K562 (cell line): ENCODE results near the gene TYW1B. TPM values are rescaled to one million over a fixed set of nuclear protein-coding genes. Genes with fewer than 3 reads are reported as not detected.
"Not testable (repeated sequence)": the region's sequence is repeated elsewhere in the genome, so short reads cannot be mapped to it uniquely, and the experiment has no call there.

Experiments
- ATAC-seq: fragments of 200-7000 bp; cut with Tn5 transposase; 3 replicates; pipeline ENCODE4 v1.9.1; 2020; ENCODE audit warnings: moderate library complexity
- BruUV-seq: library from RNA; stranded (reverse); fragments of 400-500 nt; replicated peaks from 2 replicates; lab custom pipeline; 2021; lab: Mats Ljungman, UMichigan
- CTCF ChIA-PET: fragments of 300-600 bp; formaldehyde crosslinking; extraction: SDS; loops from one replicate; lab custom pipeline; 2021; ENCODE audit warnings: low intra/inter-chr PET ratio; lab: Yijun Ruan, JAX
- POLR2A ChIA-PET: fragments of 300-600, 350-650 bp; sonication (Branson Sonifier 250); formaldehyde crosslinking; extraction: SDS; loops from one replicate; lab custom pipeline; 2021; ENCODE audit warnings: antibody characterized with exemption, inconsistent platforms; lab: Yijun Ruan, JAX
- DNase-seq, 4 experiments: peaks; one replicate each; pipeline versions ENCODE4 v3.0.0 to v3.0.0-alpha.2; 2011 to 2018; ENCODE audit warnings: low spot score in 3 of 4, mixed read lengths in 3 of 4; ENCODE audit errors: extremely low read depth in 1 of 4
- FAIRE-seq: peaks from 2 replicates; lab custom pipeline; 2011; peaks lifted over from hg19 to GRCh38; lab: Jason Lieb, UNC
- H2AFZ ChIP-seq: 2 replicates; pipeline ENCODE4 v1.6.0; 2011; ENCODE audit warnings: low read depth, low read length, control low read depth, inconsistent platforms
- H3K27ac ChIP-seq: fragments of 200-600 bp; 3 replicates; pipeline ENCODE4 v1.8.0; 2011; ENCODE audit warnings: low read depth, mild to moderate bottlenecking, control low read depth, inconsistent platforms, low read length, moderate library complexity, mixed read lengths; ENCODE audit errors: extremely low read depth
- H3K27me3 ChIP-seq, 2 experiments: fragments of 300-600 bp in 1 of 2; 2 replicates in 1 of 2; 3 replicates in 1 of 2; pipeline versions ENCODE4 v1.6.0 to v1.8.0; 2011; ENCODE audit warnings: inconsistent platforms in 2 of 2, low read length in 2 of 2, mild to moderate bottlenecking in 1 of 2, mixed read lengths in 1 of 2, moderate library complexity in 1 of 2; ENCODE audit not compliant: control insufficient read depth in 2 of 2, insufficient read depth in 2 of 2
- H3K36me3 ChIP-seq: fragments of 300-600 bp; 3 replicates; pipeline ENCODE4 v1.8.0; 2011; ENCODE audit warnings: mild to moderate bottlenecking, low read length, inconsistent platforms; ENCODE audit not compliant: control insufficient read depth, insufficient read depth
- H3K4me1 ChIP-seq, 2 experiments: fragments of 200-600 bp in 1 of 2; replicated peaks in 1 of 2; 2 replicates in 1 of 2; 3 replicates in 1 of 2; pipeline versions ENCODE4 v1.5.1 to v1.8.0; 2011; ENCODE audit warnings: inconsistent platforms in 2 of 2, low read length in 2 of 2, mild to moderate bottlenecking in 1 of 2, mixed read lengths in 1 of 2, moderate library complexity in 1 of 2; ENCODE audit not compliant: control insufficient read depth in 2 of 2, insufficient read depth in 2 of 2
- H3K4me2 ChIP-seq: 2 replicates; pipeline ENCODE4 v1.6.1; 2011; ENCODE audit warnings: low read length, control low read depth, inconsistent platforms, mixed read lengths; ENCODE audit not compliant: insufficient read depth
- H3K4me3 ChIP-seq: fragments of 200-600 bp; sonication (generic), shearing (Covaris generic); 2 replicates; pipeline ENCODE4 v1.5.1; 2016; ENCODE audit warnings: control low read depth, inconsistent platforms
- H3K79me2 ChIP-seq: fragments of 200-600 bp; 3 replicates; pipeline ENCODE4 v1.8.0; 2011; ENCODE audit warnings: low read length, inconsistent platforms; ENCODE audit not compliant: control insufficient read depth, insufficient read depth
- H3K9ac ChIP-seq, 2 experiments: 2 replicates each; pipeline versions ENCODE4 v1.6.0 to v1.6.1; 2011; ENCODE audit warnings: low read depth in 2 of 2, low read length in 2 of 2, control low read depth in 1 of 2, inconsistent platforms in 1 of 2, mild to moderate bottlenecking in 1 of 2, mixed read lengths in 1 of 2; ENCODE audit not compliant: insufficient read depth in 1 of 2
- H3K9me1 ChIP-seq: one replicate; pipeline ENCODE4 v1.6.0; 2011; ENCODE audit warnings: inconsistent platforms, mild to moderate bottlenecking, low read length, moderate library complexity; ENCODE audit not compliant: control insufficient read depth, insufficient read depth
- H3K9me3 ChIP-seq: replicated peaks from 2 replicates; pipeline ENCODE4 v1.5.1; 2011; ENCODE audit warnings: low read depth, low read length, inconsistent platforms; ENCODE audit not compliant: control insufficient read depth, insufficient read depth
- H4K20me1 ChIP-seq: replicated peaks from 2 replicates; pipeline ENCODE4 v1.6.1; 2011; ENCODE audit warnings: low read length, inconsistent platforms, mixed read lengths; ENCODE audit not compliant: control insufficient read depth, insufficient read depth
- SP2 ChIP-seq: IDR thresholded peaks from 2 replicates; pipeline ENCODE4 v1.6.1; 2011; ENCODE audit warnings: mild to moderate bottlenecking, low read depth, low read length, moderate library complexity; ENCODE audit not compliant: poor library complexity, severe bottlenecking; ENCODE audit errors: extremely low read depth
- WGBS: fragments of 100-300 bp; shearing (Covaris generic); methylation state at CpG from one replicate; pipeline ENCODE4 v1.1.6; 2016; ENCODE audit warnings: low coverage, mixed read lengths; ENCODE audit not compliant: insufficient coverage; ENCODE audit errors: missing lambda C conversion rate; 5-methylcytosine and 5-hydroxymethylcytosine counted together
- in situ Hi-C: fragments of 300-500 bp; cut with MboI; formaldehyde crosslinking; loops from 4 replicates; pipeline ENCODE4 v1.15.0; 2018; ENCODE audit warnings: inconsistent platforms, mixed read lengths
- intact Hi-C: fragments of 100-400 bp; cut with micrococcal nuclease; formaldehyde crosslinking; loops from 2 replicates; pipeline ENCODE4 v1.14.2; 2022
- polyA plus RNA-seq, 8 experiments: library from polyadenylated mRNA; depleted of rRNA in 4 of 8; stranded (reverse) in 5 of 8; unstranded in 3 of 8; fragments of >200 nt; fragmentation: Nextera tagmentation in 2 of 8; fragmentation: Illumina TruSeq in 1 of 8; extraction: Ambion mirVana in 2 of 8; extraction: Trizol in 1 of 8; gene quantifications; 2 replicates each; pipeline versions ENCODE4 v1.2.1 to v1.2.3, GENCODE V29; 2011 to 2014; ENCODE audit warnings: inconsistent platforms in 1 of 8, missing spikeins in 1 of 8
- total RNA-seq, 7 experiments: library from RNA; depleted of rRNA in 6 of 7; stranded (reverse); fragments of >200 nt in 6 of 7; fragmentation: Illumina TruSeq in 2 of 7; extraction: Trizol in 2 of 7; gene quantifications; 2 replicates each; pipeline versions ENCODE4 v1.2.1 to v1.2.3, GENCODE V29; 2011 to 2021; ENCODE audit warnings: low replicate concordance in 1 of 7
- TF ChIP-seq, protein P1 (sequence below): sonication (generic); formaldehyde crosslinking; IDR thresholded peaks from 2 replicates; pipeline ENCODE4 v1.8.0; 2023; ENCODE audit warnings: mild to moderate bottlenecking, missing genetic modification reagents

TYW1B gene
- total and polyA plus RNA-seq, 9 of the 15 experiments (the other 6 are each of a cell fraction or from before 2014, with no cell fraction given) = 5.8 to 14.7 (median 9.8) TPM

DNA sequence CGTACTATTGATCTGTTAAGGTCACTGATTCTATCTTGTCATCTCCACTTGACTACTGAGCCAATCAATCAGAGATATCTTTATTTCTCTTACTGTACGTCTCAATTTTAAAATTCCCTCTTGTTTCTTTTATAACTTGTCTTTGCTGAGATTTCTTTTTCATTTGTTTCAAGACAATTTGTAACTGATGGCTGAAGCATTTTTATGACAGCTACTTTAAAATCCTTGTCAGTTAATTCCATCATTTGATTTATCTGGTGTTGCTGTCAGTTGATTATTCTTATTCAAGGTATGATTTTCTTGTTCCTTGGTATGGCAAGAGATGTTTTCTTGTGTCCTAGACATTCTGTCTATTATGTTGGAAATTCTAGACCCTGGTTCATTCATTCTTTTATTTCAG lies 76.6 kb downstream of the TYW1B start (continued):
- TF ChIP-seq, protein P1, sequence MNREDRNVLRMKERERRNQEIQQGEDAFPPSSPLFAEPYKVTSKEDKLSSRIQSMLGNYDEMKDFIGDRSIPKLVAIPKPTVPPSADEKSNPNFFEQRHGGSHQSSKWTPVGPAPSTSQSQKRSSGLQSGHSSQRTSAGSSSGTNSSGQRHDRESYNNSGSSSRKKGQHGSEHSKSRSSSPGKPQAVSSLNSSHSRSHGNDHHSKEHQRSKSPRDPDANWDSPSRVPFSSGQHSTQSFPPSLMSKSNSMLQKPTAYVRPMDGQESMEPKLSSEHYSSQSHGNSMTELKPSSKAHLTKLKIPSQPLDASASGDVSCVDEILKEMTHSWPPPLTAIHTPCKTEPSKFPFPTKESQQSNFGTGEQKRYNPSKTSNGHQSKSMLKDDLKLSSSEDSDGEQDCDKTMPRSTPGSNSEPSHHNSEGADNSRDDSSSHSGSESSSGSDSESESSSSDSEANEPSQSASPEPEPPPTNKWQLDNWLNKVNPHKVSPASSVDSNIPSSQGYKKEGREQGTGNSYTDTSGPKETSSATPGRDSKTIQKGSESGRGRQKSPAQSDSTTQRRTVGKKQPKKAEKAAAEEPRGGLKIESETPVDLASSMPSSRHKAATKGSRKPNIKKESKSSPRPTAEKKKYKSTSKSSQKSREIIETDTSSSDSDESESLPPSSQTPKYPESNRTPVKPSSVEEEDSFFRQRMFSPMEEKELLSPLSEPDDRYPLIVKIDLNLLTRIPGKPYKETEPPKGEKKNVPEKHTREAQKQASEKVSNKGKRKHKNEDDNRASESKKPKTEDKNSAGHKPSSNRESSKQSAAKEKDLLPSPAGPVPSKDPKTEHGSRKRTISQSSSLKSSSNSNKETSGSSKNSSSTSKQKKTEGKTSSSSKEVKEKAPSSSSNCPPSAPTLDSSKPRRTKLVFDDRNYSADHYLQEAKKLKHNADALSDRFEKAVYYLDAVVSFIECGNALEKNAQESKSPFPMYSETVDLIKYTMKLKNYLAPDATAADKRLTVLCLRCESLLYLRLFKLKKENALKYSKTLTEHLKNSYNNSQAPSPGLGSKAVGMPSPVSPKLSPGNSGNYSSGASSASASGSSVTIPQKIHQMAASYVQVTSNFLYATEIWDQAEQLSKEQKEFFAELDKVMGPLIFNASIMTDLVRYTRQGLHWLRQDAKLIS (CRISPR knock-in tag) = no peak
- no peak for TF ChIP-seq SP2

DNA sequence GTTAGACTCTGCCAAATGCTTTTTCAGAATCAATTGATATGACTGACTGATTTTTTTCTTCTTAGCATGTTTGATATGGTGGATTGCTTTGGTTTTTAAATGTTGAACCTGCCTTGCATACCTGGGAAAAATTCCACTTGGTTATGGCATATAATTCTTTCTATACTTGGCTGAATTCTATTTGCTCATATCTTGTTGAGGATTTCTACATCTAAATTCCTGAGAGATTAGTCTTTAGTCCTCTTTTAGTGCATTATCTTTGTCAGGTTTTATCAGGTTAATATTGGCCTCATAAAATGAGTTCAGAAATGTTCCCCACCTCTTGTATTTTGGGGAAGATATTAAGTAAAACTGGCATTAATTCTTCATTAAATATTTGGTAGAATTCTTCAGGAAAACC lies 79.4 kb downstream of the TYW1B start:
- H3K27ac ChIP-seq, DNase-seq, H3K27me3 ChIP-seq, H4K20me1 ChIP-seq, H3K4me2 ChIP-seq, H2AFZ ChIP-seq, FAIRE-seq, BruUV-seq, H3K9me3 ChIP-seq, ATAC-seq, H3K9me1 ChIP-seq, intact Hi-C loops, CTCF ChIA-PET, H3K36me3 ChIP-seq, H3K9ac ChIP-seq, in situ Hi-C loops, H3K4me3 ChIP-seq, H3K4me1 ChIP-seq, H3K79me2 ChIP-seq: not testable (repeated sequence)
- POLR2A ChIA-PET = interaction anchor here (0.6 kb wide), 1 partner anchor 98 kb away, joined by 3 read pairs; no protein-coding TSS in a partner anchor

DNA sequence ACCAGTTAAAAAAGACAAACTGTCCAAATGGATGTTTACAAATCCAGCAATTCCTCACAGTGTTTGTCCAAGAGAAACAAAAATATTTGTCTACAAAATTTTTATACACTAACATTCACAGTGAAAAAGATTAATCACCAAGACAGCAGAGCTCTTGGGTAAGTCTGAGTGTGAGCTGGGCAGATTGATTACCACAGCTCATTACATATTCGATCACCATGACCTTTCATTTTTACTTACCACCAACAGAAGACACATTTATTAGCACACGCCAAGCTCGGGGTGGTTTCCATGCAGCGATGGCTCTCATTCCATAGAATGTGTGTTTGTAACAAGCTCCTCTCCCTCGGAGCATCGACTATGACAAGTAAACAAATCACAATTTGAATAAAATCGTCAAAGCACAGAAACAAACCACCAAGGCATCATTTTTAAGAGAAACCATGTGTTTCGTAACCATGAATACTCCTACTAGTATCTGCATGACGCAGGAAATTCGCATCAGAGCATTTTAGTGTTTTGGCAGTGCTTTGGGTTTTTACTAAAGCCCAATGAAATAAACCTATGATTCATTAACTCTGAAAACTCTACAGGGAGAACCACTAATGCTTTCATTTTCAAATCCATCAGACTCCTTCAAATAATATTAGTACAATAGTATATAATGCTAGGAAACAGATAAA lies 83.6 kb downstream of the TYW1B start:
- H4K20me1 ChIP-seq, H3K4me2 ChIP-seq, BruUV-seq, H3K4me3 ChIP-seq, POLR2A ChIA-PET, H3K9ac ChIP-seq, H3K9me3 ChIP-seq, H3K4me1 ChIP-seq, H3K36me3 ChIP-seq, H3K27ac ChIP-seq, intact Hi-C loops, H3K27me3 ChIP-seq, in situ Hi-C loops, H2AFZ ChIP-seq, H3K9me1 ChIP-seq, ATAC-seq, DNase-seq, H3K79me2 ChIP-seq, CTCF ChIA-PET, FAIRE-seq: not testable (repeated sequence)
- 85% methylated on average over 10 of the region's 10 CpGs for WGBS
